ENCODE results near the gene ZNF436.

GRCh38 chr1:23403355-23403734 lies 33.7 kb upstream of the ZNF436 start:
- TF ChIP-seq, protein P1, sequence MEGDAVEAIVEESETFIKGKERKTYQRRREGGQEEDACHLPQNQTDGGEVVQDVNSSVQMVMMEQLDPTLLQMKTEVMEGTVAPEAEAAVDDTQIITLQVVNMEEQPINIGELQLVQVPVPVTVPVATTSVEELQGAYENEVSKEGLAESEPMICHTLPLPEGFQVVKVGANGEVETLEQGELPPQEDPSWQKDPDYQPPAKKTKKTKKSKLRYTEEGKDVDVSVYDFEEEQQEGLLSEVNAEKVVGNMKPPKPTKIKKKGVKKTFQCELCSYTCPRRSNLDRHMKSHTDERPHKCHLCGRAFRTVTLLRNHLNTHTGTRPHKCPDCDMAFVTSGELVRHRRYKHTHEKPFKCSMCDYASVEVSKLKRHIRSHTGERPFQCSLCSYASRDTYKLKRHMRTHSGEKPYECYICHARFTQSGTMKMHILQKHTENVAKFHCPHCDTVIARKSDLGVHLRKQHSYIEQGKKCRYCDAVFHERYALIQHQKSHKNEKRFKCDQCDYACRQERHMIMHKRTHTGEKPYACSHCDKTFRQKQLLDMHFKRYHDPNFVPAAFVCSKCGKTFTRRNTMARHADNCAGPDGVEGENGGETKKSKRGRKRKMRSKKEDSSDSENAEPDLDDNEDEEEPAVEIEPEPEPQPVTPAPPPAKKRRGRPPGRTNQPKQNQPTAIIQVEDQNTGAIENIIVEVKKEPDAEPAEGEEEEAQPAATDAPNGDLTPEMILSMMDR (IDR thresholded peaks at IDR 0.05 in 4 of 5, conservative IDR thresholded peaks at IDR 0.05 in 1 of 5) = no peak
- TF ChIP-seq POLR2A (IDR thresholded peaks at IDR 0.05) = no peak
